ENCODE data around the gene RNH1.

- TF ChIP-seq CTCF (IDR thresholded peaks at IDR 0.05; ENCODE audit: low read depth, low read length, poor library complexity, severe bottlenecking) = no peak
- no peak for TF ChIP-seq EZH2phosphoT487 (IDR thresholded peaks at IDR 0.05; ENCODE audit: borderline replicate concordance, low read length)
These were observed 32.9 kb downstream of the RNH1 start for GRCh38 chr11:473962-474785.
